ENCODE measurements around the gene ROS1. TPM values are rescaled to one million over a fixed set of nuclear protein-coding genes. Genes with fewer than 3 reads are reported as not detected.

The ROS1 gene
- total RNA-seq, 1 donor, result 0.43 TPM

GRCh38 chr6:117441824-117442264 is 16.1 kb upstream of the ROS1 start:
- H3K4me3 ChIP-seq (ENCODE audit: low read depth, low read length), result no peak overlapping the region
- no peak for TF ChIP-seq CTCF (IDR thresholded peaks at IDR 0.05; ENCODE audit: insufficient read depth, low read depth, low read length)
- peak; percentile 73 for DNase-seq (ENCODE audit: low read depth)

GRCh38 chr6:117440706-117441525 is 15.2 kb upstream of the ROS1 start:
- DNase-seq (ENCODE audit: low read depth), result peak; percentile 91
- no peak overlapping the region for H3K4me3 ChIP-seq (ENCODE audit: low read depth, low read length)
- TF ChIP-seq CTCF (IDR thresholded peaks at IDR 0.05; ENCODE audit: insufficient read depth, low read depth, low read length), result no peak

- no peak for TF ChIP-seq CTCF (IDR thresholded peaks at IDR 0.05; ENCODE audit: insufficient read depth, low read depth, low read length)
- DNase-seq (ENCODE audit: low read depth), result no peak
- no peak overlapping the region for H3K4me3 ChIP-seq (ENCODE audit: low read depth, low read length)
Measured at GRCh38 chr6:117432273-117432672, 6.5 kb upstream of the ROS1 start.

GRCh38 chr6:117423754-117424153 is 2.0 kb downstream of the ROS1 start:
- no peak for DNase-seq (ENCODE audit: low read depth)
- no peak for TF ChIP-seq CTCF (IDR thresholded peaks at IDR 0.05; ENCODE audit: insufficient read depth, low read depth, low read length)
- no peak overlapping the region for H3K4me3 ChIP-seq (ENCODE audit: low read depth, low read length)

- no peak for TF ChIP-seq CTCF (IDR thresholded peaks at IDR 0.05; ENCODE audit: insufficient read depth, low read depth, low read length)
- DNase-seq (ENCODE audit: low read depth), result no peak
- H3K4me3 ChIP-seq (ENCODE audit: low read depth, low read length), result no peak overlapping the region
Measured at GRCh38 chr6:117418320-117418719, 7.4 kb downstream of the ROS1 start.

GRCh38 chr6:117417851-117418250 is 7.9 kb downstream of the ROS1 start:
- no peak for TF ChIP-seq CTCF (IDR thresholded peaks at IDR 0.05; ENCODE audit: insufficient read depth, low read depth, low read length)
- H3K4me3 ChIP-seq (ENCODE audit: low read depth, low read length), result no peak overlapping the region
- no peak for DNase-seq (ENCODE audit: low read depth)
